Kidney (tissue), 14 donors: ENCODE measurements around the gene ANKS1A. TPM values are rescaled to one million over a fixed set of nuclear protein-coding genes. Genes with fewer than 3 reads are reported as not detected.

ENCODE experiments used
- DNase-seq, 5 donors: peaks; one replicate each; pipeline ENCODE4 v3.0.0-alpha.2; 2013 to 2020
- FAIRE-seq: peaks from 2 replicates; lab custom pipeline; 2012; peaks lifted over from hg19 to GRCh38; lab: Jason Lieb, UNC
- H3K27ac ChIP-seq, 2 donors: one replicate each; pipeline ENCODE4 v1.7.0; 2013; ENCODE audit warnings: low read depth in 2 of 2, low read length in 2 of 2, inconsistent platforms in 1 of 2
- H3K27me3 ChIP-seq: one replicate; pipeline ENCODE4 v1.7.1; 2013; ENCODE audit warnings: low read length, inconsistent platforms; ENCODE audit not compliant: control insufficient read depth, insufficient read depth
- H3K36me3 ChIP-seq, 3 donors: one replicate each; pipeline versions ENCODE4 v1.7.0 to v1.7.1; 2013; ENCODE audit warnings: low read length in 3 of 3, control low read depth in 1 of 3, inconsistent platforms in 1 of 3; ENCODE audit not compliant: insufficient read depth in 3 of 3, control insufficient read depth in 2 of 3
- H3K4me1 ChIP-seq, 3 donors: one replicate each; pipeline versions ENCODE4 v1.7.0 to v1.7.1; 2013; ENCODE audit warnings: low read length in 3 of 3, inconsistent platforms in 1 of 3, low read depth in 1 of 3; ENCODE audit not compliant: control insufficient read depth in 2 of 3, insufficient read depth in 2 of 3
- H3K4me3 ChIP-seq, 3 donors: one replicate each; pipeline versions ENCODE4 v1.7.0 to v1.8.1; 2013; ENCODE audit warnings: low read length in 3 of 3, control low read depth in 1 of 3, inconsistent platforms in 1 of 3
- H3K9ac ChIP-seq, 3 donors: one replicate each; pipeline versions ENCODE4 v1.7.0 to v1.7.1; 2013; ENCODE audit warnings: low read length in 3 of 3, control low read depth in 1 of 3, inconsistent platforms in 1 of 3
- H3K9me3 ChIP-seq, 3 donors: one replicate each; pipeline versions ENCODE4 v1.7.0 to v1.7.1; 2013; ENCODE audit warnings: low read length in 3 of 3, control low read depth in 1 of 3, inconsistent platforms in 1 of 3; ENCODE audit not compliant: control insufficient read depth in 2 of 3, insufficient read depth in 1 of 3
- CTCF ChIP-seq: IDR thresholded peaks from 3 replicates; pipeline ENCODE4 v1.5.1; 2012; ENCODE audit warnings: mild to moderate bottlenecking, moderate library complexity, borderline replicate concordance; ENCODE audit not compliant: insufficient read depth; ENCODE audit errors: extremely low read depth
- intact Hi-C: fragments of 100-400 bp; cut with DNase I; formaldehyde crosslinking; loops from one replicate; pipeline ENCODE4 v1.11.1; 2022
- polyA plus RNA-seq: library from polyadenylated mRNA; stranded (reverse); fragments of 350-450 nt; fragmentation: Illumina TruSeq; extraction: RNeasy Lipid Tissue Mini Kit (QIAGEN cat#74804); gene quantifications from one replicate; pipeline ENCODE4 v1.2.3, GENCODE V29; 2014; ENCODE audit warnings: low read depth, low replicate concordance; ENCODE audit not compliant: insufficient read depth
- total RNA-seq: library from RNA; stranded (reverse); fragmentation: NEBNext Ultra II Directional; extraction: Animal tissue kit (Norgen Biotek cat#: 25700); gene quantifications from one replicate; pipeline ENCODE4 v1.2.1, GENCODE V29; 2021
- donor health status: control.
- donor health status: control.
- donor health status: control.
- donor health status: control.
- donor health status: control.
- donor health status: DM: yes; HTN: yes; CAD: no.
- donor health status: Normal renal cell carcinoma (clear cell type).

The ANKS1A gene
- total and polyA plus RNA-seq, 2 donors from 2014 or later = 9.4 to 25.9 TPM

GRCh38 chr6:35087361-35088280 lies 198.6 kb downstream of the ANKS1A start:
- no peak overlapping the region for H3K9ac ChIP-seq
- no peaks in the 10 kb centered on the region for H3K27me3 ChIP-seq
- intact Hi-C loops = no loop called here
- H3K36me3 ChIP-seq = peaks cover 3 to 27% (median 22%) of the 10 kb centered on the region in 3 donors
- no peak for TF ChIP-seq CTCF
- DNase-seq = peak in 2 of 5 donors; percentile 5 to 25
- H3K9me3 ChIP-seq = no peaks in the 10 kb centered on the region
- H3K4me1 ChIP-seq = peaks cover 0 to 23% (median 4%) of the 10 kb centered on the region in 3 donors
- H3K27ac ChIP-seq = peak overlapping the region in 1 of 2 donors; percentile 43
- no peak overlapping the region for H3K4me3 ChIP-seq
- FAIRE-seq = no peak

GRCh38 chr6:35088281-35089215 lies 199.5 kb downstream of the ANKS1A start:
- no peak overlapping the region for H3K4me3 ChIP-seq
- peak in 2 of 5 donors; percentile 6 to 18 for DNase-seq
- peaks cover 3 to 21% (median 19%) of the 10 kb centered on the region in 3 donors for H3K36me3 ChIP-seq
- no peaks in the 10 kb centered on the region for H3K27me3 ChIP-seq
- FAIRE-seq = no peak
- H3K9me3 ChIP-seq = no peaks in the 10 kb centered on the region
- intact Hi-C loops = no loop called here
- H3K9ac ChIP-seq = no peak overlapping the region
- TF ChIP-seq CTCF = no peak
- H3K4me1 ChIP-seq = peaks cover 0 to 27% (median 8%) of the 10 kb centered on the region in 3 donors
- H3K27ac ChIP-seq = peak overlapping the region in 1 of 2 donors; percentile 22

GRCh38 chr6:35089216-35089934 lies 200.3 kb downstream of the ANKS1A start:
- no peaks in the 10 kb centered on the region for H3K9me3 ChIP-seq
- intact Hi-C loops = no loop called here
- no peak for TF ChIP-seq CTCF
- no peak overlapping the region for H3K9ac ChIP-seq
- no peak for DNase-seq
- no peak overlapping the region for H3K4me3 ChIP-seq
- peaks cover 3 to 19% (median 17%) of the 10 kb centered on the region in 3 donors for H3K36me3 ChIP-seq
- no peak for FAIRE-seq
- H3K27ac ChIP-seq = peak overlapping the region in 1 of 2 donors; percentile 22
- H3K4me1 ChIP-seq = peaks cover 0 to 29% (median 13%) of the 10 kb centered on the region in 3 donors
- no peaks in the 10 kb centered on the region for H3K27me3 ChIP-seq
